H4 (cell line): ENCODE measurements around the gene TIPRL. TPM values are rescaled to one million over a fixed set of nuclear protein-coding genes. Genes with fewer than 3 reads are reported as not detected.

Experiments used
- total RNA-seq: library from RNA; depleted of rRNA; stranded (reverse); fragments of >200 nt; shearing (Covaris generic); gene quantifications from 2 replicates; pipeline ENCODE4 v1.2.3, GENCODE V29; 2014; rRNA removed

TIPRL gene
- total RNA-seq, 1 experiment from 2014 or later: 49.1 TPM

Other genes starting within 250 kb of the TIPRL start
- 17.7 and 27.0 TPM in 2 replicates for gene DCAF6, start 242.3 kb upstream of the TIPRL start, total RNA-seq
- 52.2 and 78.9 TPM in 2 replicates for gene MPC2, start 241.9 kb upstream of the TIPRL start, total RNA-seq
- gene GPR161, start 42.0 kb upstream of the TIPRL start, total RNA-seq: 5.8 and 7.0 TPM in 2 replicates
- gene SFT2D2, start 47.0 kb downstream of the TIPRL start, total RNA-seq: 20.5 and 30.1 TPM in 2 replicates
- 0.17 TPM in 1 of 2 replicates, not detected in the other for gene TBX19, start 101.9 kb downstream of the TIPRL start, total RNA-seq